GM18870 (cell line): ENCODE measurements around the gene GTSE1.

ENCODE experiments used
- ATAC-seq: cut with Tn5 transposase; IDR thresholded peaks from one replicate; pipeline ENCODE4 v1.9.1; 2021; ENCODE audit warnings: moderate library complexity; ENCODE audit not compliant: unreplicated experiment

GTSE1 gene

DNA sequence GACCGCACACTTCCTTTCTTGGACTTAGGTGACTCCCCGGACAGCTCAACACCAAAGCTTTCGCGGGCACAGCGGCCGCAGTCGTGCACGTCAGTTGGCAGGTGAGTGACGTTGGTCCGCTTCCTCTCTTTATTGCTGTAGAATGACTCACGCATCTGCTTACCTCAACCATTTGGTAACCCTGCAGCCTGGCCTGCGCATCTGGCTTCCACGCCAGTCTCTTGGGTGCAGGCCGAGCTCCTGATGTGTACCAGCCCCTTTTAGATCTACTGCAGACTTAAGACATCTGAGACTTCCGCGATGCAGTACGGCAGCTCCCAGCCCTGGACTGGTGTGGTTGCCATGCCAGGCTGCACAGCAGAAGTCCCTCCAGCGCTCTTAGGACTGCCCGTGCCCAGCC, 26.5 kb downstream of the GTSE1 start:
- no peak for ATAC-seq

GRCh38 chr22:46326066-46326680, 29.5 kb downstream of the GTSE1 start:
- ATAC-seq: no peak

GRCh38 chr22:46327691-46328465, 31.2 kb downstream of the GTSE1 start:
- ATAC-seq: no peak

- ATAC-seq: no peak
These were observed 32.1 kb downstream of the GTSE1 start for GRCh38 chr22:46328797-46329196.

DNA sequence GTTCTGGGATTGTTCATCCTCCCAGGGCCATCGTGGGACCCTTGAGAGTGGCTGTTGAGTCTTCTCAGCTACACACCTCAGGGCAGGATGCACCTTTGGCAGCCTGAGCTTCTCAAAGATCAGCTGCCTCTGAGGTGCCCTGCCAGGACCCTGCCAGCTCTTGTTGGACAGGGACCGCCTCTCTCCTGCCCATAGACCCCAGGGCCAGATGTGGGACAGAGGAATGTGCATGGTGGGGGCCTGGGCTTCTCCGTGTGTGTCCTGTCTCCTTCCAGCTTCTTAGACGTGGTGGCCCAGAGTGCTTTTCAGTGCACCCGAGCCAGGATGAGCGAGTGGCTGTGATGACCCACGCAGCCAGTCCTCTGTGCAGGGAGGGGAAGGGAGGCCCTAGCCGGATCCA, 32.9 kb downstream of the GTSE1 start:
- no peak for ATAC-seq

DNA sequence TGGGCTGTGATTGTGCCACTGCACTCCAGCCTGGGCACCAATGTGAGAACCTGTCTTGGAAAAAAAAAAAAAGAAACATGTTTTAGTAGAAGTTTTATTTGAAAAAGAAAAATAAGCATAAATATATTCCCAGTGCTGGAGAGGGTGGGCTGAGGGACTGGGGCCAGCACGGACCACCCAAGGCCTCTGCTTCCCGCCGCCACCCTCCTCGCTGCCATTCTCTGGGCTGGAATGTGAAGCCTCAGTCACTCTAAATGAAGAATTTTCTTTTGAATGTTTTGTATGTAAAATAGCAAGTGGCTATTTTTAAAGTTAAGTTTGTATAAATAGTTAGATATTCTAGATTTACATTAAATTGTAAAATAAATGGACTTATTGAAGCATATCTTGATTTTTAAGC, 33.8 kb downstream of the GTSE1 start:
- ATAC-seq: no peak

DNA sequence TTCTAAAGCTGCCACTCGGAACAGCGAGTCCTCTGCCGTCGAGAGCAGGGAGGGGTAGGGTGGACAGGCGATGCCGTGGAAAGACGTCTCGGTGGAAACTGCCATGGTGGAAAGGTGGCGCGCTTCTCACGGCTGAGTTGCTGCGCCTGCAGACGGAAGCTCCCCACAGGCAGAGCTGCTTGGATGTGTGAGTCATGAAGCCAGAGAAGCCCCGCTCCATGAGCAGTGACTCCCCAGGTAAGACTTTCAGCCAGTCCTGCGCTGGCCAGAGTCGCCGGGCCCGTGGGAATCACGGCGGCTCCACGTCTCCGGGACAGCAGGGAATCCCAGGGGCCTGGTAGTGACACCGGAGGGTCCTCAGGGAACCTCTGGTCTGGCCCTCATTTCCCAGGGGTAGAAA, 34.8 kb downstream of the GTSE1 start:
- ATAC-seq: no peak

DNA sequence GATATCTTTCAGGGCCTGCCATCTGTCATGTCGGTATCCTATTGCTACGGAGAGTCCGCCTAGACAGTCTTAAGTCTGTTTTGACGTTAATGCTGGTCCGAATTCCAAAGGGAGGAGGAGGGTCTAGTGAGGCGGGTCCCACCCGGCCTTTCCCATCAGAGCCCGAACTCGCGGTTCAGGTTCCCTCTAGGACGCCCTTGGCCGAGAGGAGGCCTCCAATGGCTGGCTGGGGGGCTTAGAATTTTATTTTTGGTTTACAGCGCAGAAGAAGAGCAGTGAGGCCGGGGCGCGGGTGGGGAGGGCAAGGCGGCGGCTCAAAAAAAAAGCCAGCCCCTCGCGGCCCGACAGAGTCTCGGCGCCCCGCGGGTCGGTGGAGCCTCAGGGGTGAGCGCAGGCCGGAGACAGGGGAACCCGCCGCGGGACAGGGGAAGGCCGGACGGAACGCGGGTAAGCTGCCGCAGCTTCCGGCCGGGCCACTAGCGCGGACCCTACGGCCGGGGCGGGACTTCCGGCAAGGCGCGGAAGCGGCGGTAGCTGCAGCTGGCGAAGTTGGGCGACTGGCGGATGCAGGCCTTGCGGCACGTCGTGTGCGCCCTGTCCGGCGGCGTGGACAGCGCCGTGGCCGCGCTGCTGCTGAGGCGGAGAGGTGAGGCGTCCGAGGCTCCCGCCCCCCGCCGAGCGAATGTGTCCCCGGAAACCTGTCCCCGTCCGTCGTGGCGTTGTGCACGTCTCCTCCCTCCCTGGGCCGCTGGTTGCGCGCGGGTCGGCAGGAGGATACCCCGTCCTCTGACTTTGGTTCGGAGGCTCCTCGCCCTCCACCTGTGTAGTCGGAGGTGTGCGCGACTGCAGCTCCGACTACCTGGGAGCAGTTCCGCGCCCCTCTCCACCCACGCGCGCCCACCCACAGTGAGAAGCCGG, 38.8 kb downstream of the GTSE1 start, which contains the start of gene TRMU:
Gene TRMU (plus strand): TSS at position 514 of the 918 bp plus-strand sequence. CDS start 51 bp downstream, at position 565.
- no peak for ATAC-seq

- ATAC-seq: no peak
These were observed 39.7 kb downstream of the GTSE1 start for GRCh38 chr22:46336119-46337078.

DNA sequence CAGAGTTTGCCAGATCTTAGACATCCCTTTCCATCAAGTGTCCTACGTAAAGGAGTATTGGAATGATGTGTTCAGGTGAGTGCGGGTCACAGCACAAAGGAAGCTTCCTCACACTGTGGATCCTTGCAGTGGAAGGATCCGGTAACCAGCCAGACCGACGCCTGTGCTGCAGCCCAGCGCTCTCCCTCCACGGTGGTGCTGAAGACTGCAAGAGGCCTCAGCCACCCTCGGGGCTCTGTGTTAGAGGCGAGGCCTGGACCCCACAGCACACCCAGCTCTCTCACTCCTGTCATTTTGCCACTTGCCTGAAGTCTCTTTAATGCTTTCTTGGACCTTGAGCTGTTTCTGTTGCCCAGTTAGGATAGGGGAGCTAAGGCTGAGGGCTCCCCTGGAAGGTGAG, 41.2 kb downstream of the GTSE1 start:
- no peak for ATAC-seq

- no peak for ATAC-seq
These were observed 42.0 kb downstream of the GTSE1 start for GRCh38 chr22:46338636-46339035.

GRCh38 chr22:46339956-46340355, 43.3 kb downstream of the GTSE1 start:
- no peak for ATAC-seq

GRCh38 chr22:46340676-46341075, 44.0 kb downstream of the GTSE1 start:
- ATAC-seq: no peak

DNA sequence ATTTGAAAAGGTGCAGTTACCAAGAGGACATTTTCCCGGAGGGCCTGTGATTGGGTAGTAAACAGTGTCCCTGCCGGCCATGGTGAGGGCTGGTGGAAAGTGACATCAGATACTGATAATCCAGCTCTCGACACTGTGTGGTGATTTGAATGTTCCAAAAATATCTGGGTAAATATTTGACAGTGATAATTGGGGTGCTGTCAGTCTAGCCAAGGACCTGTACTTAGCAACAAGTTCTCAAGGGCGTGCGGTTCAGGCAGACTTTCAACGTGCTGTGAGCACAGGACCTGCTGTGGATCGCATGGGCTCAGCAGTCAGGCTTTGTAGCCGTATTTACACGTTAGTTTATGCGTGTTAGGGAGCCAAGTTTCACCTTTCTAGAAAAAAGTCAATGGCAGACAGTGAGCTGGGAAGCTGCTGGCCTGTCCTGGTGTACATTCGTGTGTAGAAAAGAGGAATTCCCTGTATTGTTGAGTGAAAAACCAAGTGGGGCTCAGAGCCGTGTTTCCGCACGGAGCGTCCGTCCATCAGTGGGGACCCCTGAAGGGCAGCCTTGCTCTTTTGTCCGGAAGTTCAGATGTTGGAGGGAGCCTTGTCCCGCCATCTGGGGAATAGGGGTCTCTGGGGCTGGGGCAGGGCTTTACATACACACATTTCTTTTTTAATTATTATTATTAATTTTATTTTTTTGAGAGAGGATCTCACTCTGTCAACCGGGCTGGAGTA, 50.2 kb downstream of the GTSE1 start:
- ATAC-seq: no peak

DNA sequence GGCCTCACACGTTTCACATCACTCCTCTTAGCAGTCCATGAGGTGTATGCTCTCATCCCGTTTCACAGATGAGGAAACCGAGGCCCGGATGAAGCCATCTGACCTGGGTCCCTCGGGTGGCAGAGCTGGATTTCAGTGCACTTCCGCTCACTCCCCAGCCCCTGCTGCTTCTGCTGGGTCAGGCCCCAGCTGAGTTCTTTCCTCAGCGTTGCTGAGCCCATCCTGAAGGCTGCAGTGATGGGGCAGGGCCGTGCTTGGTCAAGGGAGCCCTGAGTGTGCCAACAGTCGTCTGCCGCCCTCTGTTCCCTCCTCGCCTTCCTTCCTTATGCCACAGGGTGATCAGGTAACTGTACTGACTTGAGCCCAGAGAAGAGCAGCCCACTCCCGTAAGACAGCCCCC, 51.0 kb downstream of the GTSE1 start:
- no peak for ATAC-seq

GRCh38 chr22:46348099-46348695, 51.5 kb downstream of the GTSE1 start:
- no peak for ATAC-seq

GRCh38 chr22:46349238-46349637, 52.6 kb downstream of the GTSE1 start:
- no peak for ATAC-seq

DNA sequence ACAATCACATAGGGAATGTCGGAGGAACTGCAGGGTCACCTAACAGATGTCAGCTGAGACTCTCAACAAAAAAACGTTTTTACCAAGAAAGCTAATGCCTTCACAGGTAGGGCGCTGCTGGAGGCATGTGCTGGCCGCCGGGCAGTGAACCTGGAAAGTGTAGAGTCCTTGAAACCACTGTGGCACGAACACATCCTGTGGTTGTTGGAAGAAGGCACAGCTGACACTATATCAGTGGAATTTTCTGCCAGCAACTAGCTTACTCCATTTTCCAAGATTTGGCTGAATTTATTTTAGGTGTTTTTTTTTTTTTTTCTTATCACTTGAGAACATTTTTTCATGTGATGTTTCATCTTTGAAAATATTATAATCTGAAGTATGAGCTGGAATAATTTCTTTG, 53.0 kb downstream of the GTSE1 start:
- ATAC-seq: no peak

DNA sequence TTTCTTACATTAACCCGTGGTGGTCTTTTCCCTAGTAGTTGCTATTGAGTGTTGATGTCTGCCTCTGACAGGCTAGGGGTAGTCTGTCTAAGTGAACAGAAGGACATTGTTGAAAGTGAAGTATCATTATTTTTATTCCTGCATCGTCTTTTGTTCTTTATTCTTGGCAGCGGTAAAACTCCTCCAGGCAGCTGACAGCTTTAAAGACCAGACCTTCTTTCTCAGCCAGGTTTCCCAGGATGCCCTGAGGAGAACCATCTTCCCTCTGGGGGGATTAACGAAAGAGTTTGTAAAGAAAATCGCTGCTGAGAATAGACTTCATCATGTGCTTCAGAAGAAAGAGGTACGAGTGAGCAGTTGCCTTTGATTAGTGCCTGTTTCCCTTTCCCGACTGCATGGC, 53.5 kb downstream of the GTSE1 start:
- no peak for ATAC-seq
